NCI-H1436 treated with DMSO at 0.1 percent for 48 hours (cell line): ENCODE results near the gene PIK3C2G.

ENCODE experiments used
- DNase-seq: peaks from one replicate; lab custom pipeline; 2025; lab: John Stamatoyannopoulos, UW

The PIK3C2G gene

GRCh38 chr12:18345021-18345735, 83.9 kb downstream of the PIK3C2G start:
- DNase-seq, result no peak

- DNase-seq, result no peak
These were observed 91.0 kb downstream of the PIK3C2G start for GRCh38 chr12:18352312-18352711.

GRCh38 chr12:18355429-18355828, 94.1 kb downstream of the PIK3C2G start:
- no peak for DNase-seq

GRCh38 chr12:18358077-18358476, 96.8 kb downstream of the PIK3C2G start:
- DNase-seq, result no peak

GRCh38 chr12:18358930-18359329, 97.6 kb downstream of the PIK3C2G start:
- no peak for DNase-seq

- DNase-seq, result no peak
These were observed 100.1 kb downstream of the PIK3C2G start for GRCh38 chr12:18361433-18361832.

GRCh38 chr12:18363321-18363720, 102.0 kb downstream of the PIK3C2G start:
- DNase-seq, result no peak

GRCh38 chr12:18368594-18368993, 107.3 kb downstream of the PIK3C2G start:
- DNase-seq, result no peak

GRCh38 chr12:18373181-18373580, 111.9 kb downstream of the PIK3C2G start:
- no peak for DNase-seq

- DNase-seq, result no peak
These were observed 113.8 kb downstream of the PIK3C2G start for GRCh38 chr12:18375131-18375530.

GRCh38 chr12:18375583-18375982, 114.3 kb downstream of the PIK3C2G start:
- DNase-seq, result no peak

GRCh38 chr12:18382236-18382885, 121.0 kb downstream of the PIK3C2G start:
- no peak for DNase-seq

- DNase-seq, result no peak
These were observed 121.9 kb downstream of the PIK3C2G start for GRCh38 chr12:18383203-18383602.

- no peak for DNase-seq
These were observed 126.4 kb downstream of the PIK3C2G start for GRCh38 chr12:18387706-18388105.

GRCh38 chr12:18389820-18390219, 128.5 kb downstream of the PIK3C2G start:
- no peak for DNase-seq

- no peak for DNase-seq
These were observed 129.8 kb downstream of the PIK3C2G start for GRCh38 chr12:18391151-18391550.

GRCh38 chr12:18394742-18395141, 133.4 kb downstream of the PIK3C2G start:
- DNase-seq, result no peak

- no peak for DNase-seq
These were observed 138.9 kb downstream of the PIK3C2G start for GRCh38 chr12:18400186-18400585.

- no peak for DNase-seq
These were observed 141.7 kb downstream of the PIK3C2G start for GRCh38 chr12:18402872-18403611.

- DNase-seq, result no peak
These were observed 150.1 kb downstream of the PIK3C2G start for GRCh38 chr12:18411453-18411852.

GRCh38 chr12:18414671-18415070, 153.4 kb downstream of the PIK3C2G start:
- DNase-seq, result no peak

GRCh38 chr12:18415227-18415626, 153.9 kb downstream of the PIK3C2G start:
- DNase-seq, result no peak

GRCh38 chr12:18416412-18416811, 155.1 kb downstream of the PIK3C2G start:
- DNase-seq, result no peak
